Activated B cell treated with CpG ODN at 0.5 μM for 24 hours (primary cell): ENCODE measurements around the gene SIGMAR1. TPM values are rescaled to one million over a fixed set of nuclear protein-coding genes. Genes with fewer than 3 reads are reported as not detected.
A peak's percentile ranks its signal among the peaks of the same experiment; 100 is the strongest.

Experiments used
- ATAC-seq: fragments of 200-7000 bp; cut with Tn5 transposase; one replicate; pipeline ENCODE4 v1.10.0; 2021; ENCODE audit warnings: low read depth, mild to moderate bottlenecking, moderate library complexity
- CTCF ChIA-PET: fragments of 350-600 bp; sonication (Branson Sonifier 250); formaldehyde crosslinking; loops from one replicate; lab custom pipeline; 2021; ENCODE audit warnings: antibody characterized with exemption; lab: Charles Lee
- POLR2A ChIA-PET: fragments of 350-600 bp; sonication (Branson Sonifier 250); formaldehyde crosslinking; loops from one replicate; lab custom pipeline; 2021; ENCODE audit warnings: antibody characterized with exemption; lab: Charles Lee
- DNase-seq: peaks from one replicate; pipeline ENCODE4 v3.0.0; 2022
- H3K27ac Mint-ChIP-seq: one replicate; pipeline ENCODE4 v1.8.0; 2020; ENCODE audit warnings: mixed read lengths
- H3K27me3 Mint-ChIP-seq: one replicate; pipeline ENCODE4 v1.8.0; 2021; ENCODE audit warnings: mixed read lengths
- H3K36me3 Mint-ChIP-seq: one replicate; pipeline ENCODE4 v1.8.0; 2021; ENCODE audit warnings: low read depth, mixed read lengths
- H3K4me1 Mint-ChIP-seq: one replicate; pipeline ENCODE4 v1.8.0; 2021; ENCODE audit warnings: mixed read lengths
- H3K4me3 Mint-ChIP-seq: one replicate; pipeline ENCODE4 v1.8.0; 2020; ENCODE audit warnings: mild to moderate bottlenecking, mixed read lengths
- H3K9me3 Mint-ChIP-seq: one replicate; pipeline ENCODE4 v1.8.0; 2020; ENCODE audit warnings: mixed read lengths
- intact Hi-C: fragments of 100-400 bp; cut with micrococcal nuclease; formaldehyde crosslinking; loops from one replicate; pipeline ENCODE4 v1.15.1; 2024
- total RNA-seq: library from RNA; stranded (reverse); gene quantifications from 2 replicates; pipeline ENCODE4 v1.2.3, GENCODE V29; 2022
- TF ChIP-seq, protein P1 (sequence below): fragments of 200-600 bp; IDR thresholded peaks from one replicate; pipeline ENCODE4 v1.8.0; 2022; ENCODE audit warnings: antibody characterized with exemption, mild to moderate bottlenecking

Gene SIGMAR1
- total RNA-seq, 1 donor from 2014 or later, result 27.2 TPM

DNA sequence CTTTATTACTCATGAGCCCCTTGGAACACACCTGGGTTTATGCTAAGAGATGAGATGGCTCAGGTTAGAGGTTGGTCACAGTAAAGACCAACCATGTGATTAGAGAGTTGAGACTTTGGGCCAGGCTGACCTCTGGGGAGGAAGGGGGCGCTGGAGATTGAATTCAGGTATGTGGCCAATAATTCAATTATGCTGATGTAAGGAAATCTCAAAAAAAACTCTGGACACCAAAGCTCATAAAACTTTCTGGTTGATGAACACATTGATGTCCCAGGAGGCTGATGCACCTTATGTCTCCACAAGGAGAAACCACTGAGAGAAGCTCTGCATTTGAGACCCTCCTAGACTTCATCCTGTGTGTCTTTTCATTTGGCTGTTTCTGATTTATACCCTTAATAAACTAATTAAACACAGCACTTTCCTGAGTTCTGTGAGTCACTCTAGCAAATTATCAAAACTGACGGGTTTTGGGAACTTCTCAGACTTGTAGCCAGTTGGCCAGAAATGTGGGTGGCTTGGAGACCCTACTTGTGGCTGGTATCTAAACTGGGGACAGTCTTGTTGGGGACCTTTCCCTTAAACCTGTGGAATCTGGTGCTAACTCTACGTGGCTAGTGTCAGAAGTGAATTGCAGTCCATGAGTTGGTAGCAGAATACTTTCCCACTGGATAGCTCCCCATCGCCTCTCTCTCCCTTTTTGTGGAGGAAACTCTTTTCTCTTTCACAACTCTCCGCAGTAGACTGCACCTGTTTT is 32.4 kb upstream of the SIGMAR1 start:
- ChIA-PET POLR2A (no interaction called here), CTCF (no interaction called here)
- DNase-seq, result no peak
- H3K4me1 Mint-ChIP-seq, result peaks cover 2% of the 10 kb centered on the region
- ATAC-seq, result no peak
- H3K9me3 Mint-ChIP-seq, result peaks cover 15% of the 10 kb centered on the region
- intact Hi-C loops, result loop anchor here (10.0 kb wide), 1 partner anchor 1065 kb away; the partner anchor contains the start of genes CREB3 and TLN1
- no peaks in the 10 kb centered on the region for H3K27me3 Mint-ChIP-seq
- no peak overlapping the region for H3K27ac Mint-ChIP-seq
- no peak overlapping the region for H3K4me3 Mint-ChIP-seq
- TF ChIP-seq, protein P1, sequence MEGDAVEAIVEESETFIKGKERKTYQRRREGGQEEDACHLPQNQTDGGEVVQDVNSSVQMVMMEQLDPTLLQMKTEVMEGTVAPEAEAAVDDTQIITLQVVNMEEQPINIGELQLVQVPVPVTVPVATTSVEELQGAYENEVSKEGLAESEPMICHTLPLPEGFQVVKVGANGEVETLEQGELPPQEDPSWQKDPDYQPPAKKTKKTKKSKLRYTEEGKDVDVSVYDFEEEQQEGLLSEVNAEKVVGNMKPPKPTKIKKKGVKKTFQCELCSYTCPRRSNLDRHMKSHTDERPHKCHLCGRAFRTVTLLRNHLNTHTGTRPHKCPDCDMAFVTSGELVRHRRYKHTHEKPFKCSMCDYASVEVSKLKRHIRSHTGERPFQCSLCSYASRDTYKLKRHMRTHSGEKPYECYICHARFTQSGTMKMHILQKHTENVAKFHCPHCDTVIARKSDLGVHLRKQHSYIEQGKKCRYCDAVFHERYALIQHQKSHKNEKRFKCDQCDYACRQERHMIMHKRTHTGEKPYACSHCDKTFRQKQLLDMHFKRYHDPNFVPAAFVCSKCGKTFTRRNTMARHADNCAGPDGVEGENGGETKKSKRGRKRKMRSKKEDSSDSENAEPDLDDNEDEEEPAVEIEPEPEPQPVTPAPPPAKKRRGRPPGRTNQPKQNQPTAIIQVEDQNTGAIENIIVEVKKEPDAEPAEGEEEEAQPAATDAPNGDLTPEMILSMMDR, result no peak
- H3K36me3 Mint-ChIP-seq, result peaks cover 4% of the 10 kb centered on the region

DNA sequence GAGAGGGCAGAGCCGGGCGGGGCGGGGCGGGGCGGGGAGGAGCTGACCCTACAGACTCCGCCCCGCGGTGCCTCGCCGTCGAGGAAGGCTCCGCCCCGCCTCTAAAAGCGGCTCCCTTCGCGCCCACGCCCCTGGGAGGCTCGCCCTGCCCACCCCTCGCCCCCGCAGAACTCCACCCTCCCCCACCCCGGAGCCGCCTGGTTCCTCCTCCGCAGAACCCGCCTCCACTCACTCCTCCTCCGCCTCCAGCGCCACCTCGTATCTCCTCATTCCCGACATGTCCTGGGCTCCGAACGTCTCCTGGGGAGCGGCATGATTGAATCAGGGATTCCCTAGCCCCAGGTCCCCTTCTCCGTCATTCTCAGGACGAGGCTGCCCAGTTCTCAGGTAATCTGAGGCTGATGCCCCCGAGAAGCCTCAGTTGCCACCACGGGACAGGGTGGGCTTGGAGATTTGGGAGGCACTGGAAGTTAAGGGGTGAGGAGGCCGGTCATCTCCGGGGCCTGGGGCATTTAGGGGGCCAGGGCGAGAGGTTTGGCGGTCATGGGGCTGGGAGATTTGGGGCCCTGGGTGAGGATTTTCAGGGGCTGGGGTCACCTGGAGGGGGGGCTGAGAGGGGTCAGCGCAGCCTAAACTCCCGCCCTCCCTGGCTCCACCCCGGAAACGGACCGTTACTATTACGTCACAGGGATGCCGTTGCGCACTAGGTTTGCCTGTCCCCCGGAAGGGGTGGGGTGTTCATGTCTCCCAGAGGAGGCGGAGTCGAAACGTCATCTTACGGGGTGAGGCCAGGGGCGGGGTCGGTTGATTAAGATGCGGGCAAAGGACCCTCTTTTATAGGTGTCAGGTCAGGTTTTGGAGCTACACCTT is 28.0 kb upstream of the SIGMAR1 start:
- Mint-ChIP-seq H3K27ac (peak overlapping the region; percentile 87), H3K4me3 (peak overlapping the region; percentile 88), H3K4me1 (peaks cover 11% of the 10 kb centered on the region), H3K9me3 (peaks cover 15% of the 10 kb centered on the region), H3K36me3 (peaks cover 4% of the 10 kb centered on the region), H3K27me3 (no peaks in the 10 kb centered on the region)
- ChIA-PET POLR2A (interaction anchor here (0.6 to 2.2 kb wide), 10 partner anchors 9 to 848 kb away, joined by 3 to 19 read pairs (median 4); partner anchors contain the start of genes DNAI1, FAM219A, GALT and IL11RA), CTCF (interaction anchor here (1.0 to 3.9 kb wide), 5 partner anchors 18 to 53 kb away, joined by 3 to 14 read pairs (median 5); partner anchors contain the start of genes GALT and RPP25L)
- ATAC-seq (peak; percentile 90), DNase-seq (peak; percentile 75)
- intact Hi-C loops, result loop anchor here (1.0 to 10.0 kb wide), 11 partner anchors 19 to 1069 kb away; partner anchors contain the start of genes CREB3, DCTN3, DNAI1 and DNAJB5
- TF ChIP-seq, protein P1, result no peak

DNA sequence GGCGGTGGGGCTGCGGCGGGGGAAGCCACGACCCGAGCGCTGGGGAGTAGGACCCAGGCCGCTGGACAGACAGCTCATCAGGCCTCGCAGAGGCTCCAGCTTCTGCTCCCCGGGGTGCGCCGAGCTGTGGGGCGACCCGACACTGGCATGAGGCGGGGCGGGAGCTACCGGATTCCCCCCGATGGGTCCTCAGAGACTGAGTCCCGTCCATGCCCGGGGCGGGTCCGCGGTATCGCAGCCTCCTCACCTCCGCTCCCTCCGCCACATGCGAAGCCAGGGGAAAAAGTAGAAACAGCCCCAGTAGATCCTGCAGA is 27.4 kb upstream of the SIGMAR1 start:
- H3K36me3 Mint-ChIP-seq, result peaks cover 4% of the 10 kb centered on the region
- no peaks in the 10 kb centered on the region for H3K27me3 Mint-ChIP-seq
- ChIA-PET POLR2A (interaction anchor here (0.5 to 2.2 kb wide), 11 partner anchors 9 to 987 kb away, joined by 3 to 19 read pairs (median 4); partner anchors contain the start of genes DNAI1, FAM219A, GALT and IL11RA), CTCF (interaction anchor here (1.0 to 3.9 kb wide), 5 partner anchors 18 to 53 kb away, joined by 3 to 14 read pairs (median 5); partner anchors contain the start of genes GALT and RPP25L)
- ATAC-seq, result peak; percentile 12
- no peak for DNase-seq
- intact Hi-C loops, result loop anchor here (1.0 to 10.0 kb wide), 9 partner anchors 19 to 1070 kb away; partner anchors contain the start of genes CREB3, DCTN3, DNAI1 and FAM219A
- H3K4me3 Mint-ChIP-seq, result peak overlapping the region; percentile 88
- TF ChIP-seq, protein P1, result no peak
- peaks cover 9% of the 10 kb centered on the region for H3K9me3 Mint-ChIP-seq
- H3K27ac Mint-ChIP-seq, result peak overlapping the region; percentile 62
- peaks cover 11% of the 10 kb centered on the region for H3K4me1 Mint-ChIP-seq

DNA sequence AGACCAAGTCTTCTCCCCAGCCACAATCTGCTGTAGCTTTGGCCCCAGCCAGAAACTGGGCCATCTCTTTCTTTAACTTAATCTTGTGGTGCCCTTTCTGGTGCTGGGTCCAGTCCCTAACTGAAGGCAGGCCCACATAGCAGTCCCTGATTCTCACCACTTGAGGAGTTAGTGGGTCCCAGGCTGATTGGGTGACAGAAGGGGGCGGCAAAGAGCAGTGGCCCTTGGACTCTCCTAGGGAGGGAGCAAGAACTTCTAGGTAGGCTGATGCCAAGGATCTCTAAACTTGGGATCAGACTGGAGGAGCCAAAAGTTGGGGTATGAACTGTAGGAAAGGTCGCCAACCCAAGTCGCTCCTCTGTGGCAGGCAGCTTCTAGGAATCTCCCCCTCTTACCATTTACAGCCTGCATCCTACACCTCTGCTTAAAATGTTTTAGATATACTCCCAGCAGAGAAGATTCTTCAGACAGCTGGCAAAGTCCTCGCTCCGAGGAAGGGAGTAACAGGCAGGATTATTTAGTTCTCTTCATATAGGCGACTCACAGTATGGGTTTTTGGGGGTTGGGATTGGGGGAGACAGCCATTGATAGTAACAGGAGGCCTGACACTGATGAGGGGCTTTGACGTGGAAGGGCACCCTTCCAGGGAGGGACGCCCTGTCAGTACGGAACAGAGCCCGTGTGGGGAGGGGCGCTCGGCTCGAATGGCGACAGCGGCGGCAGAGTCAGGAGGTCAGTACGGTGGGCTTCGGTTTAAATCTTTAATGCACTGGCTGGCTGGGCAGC is 26.9 kb upstream of the SIGMAR1 start:
- CTCF ChIA-PET, result interaction anchor here (1.0 to 3.9 kb wide), 5 partner anchors 17 to 52 kb away, joined by 3 to 14 read pairs (median 5); partner anchors contain the start of genes GALT and RPP25L
- Mint-ChIP-seq H3K9me3 (peaks cover 7% of the 10 kb centered on the region), H3K36me3 (peaks cover 4% of the 10 kb centered on the region), H3K27me3 (no peaks in the 10 kb centered on the region), H3K4me3 (peak overlapping the region; percentile 88), H3K4me1 (peaks cover 11% of the 10 kb centered on the region), H3K27ac (peak overlapping the region; percentile 62)
- intact Hi-C loops, result loop anchor here (1.0 to 10.0 kb wide), 11 partner anchors 18 to 1070 kb away; partner anchors contain the start of genes CREB3, DCTN3, DNAI1 and FAM219A
- DNase-seq (peak; percentile 68), ATAC-seq (peak; percentile 51)
- POLR2A ChIA-PET, result interaction anchor here (0.5 to 2.2 kb wide), 9 partner anchors 8 to 987 kb away, joined by 3 to 19 read pairs (median 4); partner anchors contain the start of genes DNAI1, FAM219A, GALT and IL11RA
- TF ChIP-seq, protein P1, result no peak
